HG03196 (cell line): ENCODE data around the gene PRSS35.
"Not testable (repeated sequence)": the region's sequence is repeated elsewhere in the genome, so short reads cannot be mapped to it uniquely, and the experiment has no call there.

Source experiments
- ATAC-seq: cut with Tn5 transposase; IDR thresholded peaks from one replicate; pipeline ENCODE4 v1.9.1; 2021; ENCODE audit not compliant: unreplicated experiment

The PRSS35 gene

DNA sequence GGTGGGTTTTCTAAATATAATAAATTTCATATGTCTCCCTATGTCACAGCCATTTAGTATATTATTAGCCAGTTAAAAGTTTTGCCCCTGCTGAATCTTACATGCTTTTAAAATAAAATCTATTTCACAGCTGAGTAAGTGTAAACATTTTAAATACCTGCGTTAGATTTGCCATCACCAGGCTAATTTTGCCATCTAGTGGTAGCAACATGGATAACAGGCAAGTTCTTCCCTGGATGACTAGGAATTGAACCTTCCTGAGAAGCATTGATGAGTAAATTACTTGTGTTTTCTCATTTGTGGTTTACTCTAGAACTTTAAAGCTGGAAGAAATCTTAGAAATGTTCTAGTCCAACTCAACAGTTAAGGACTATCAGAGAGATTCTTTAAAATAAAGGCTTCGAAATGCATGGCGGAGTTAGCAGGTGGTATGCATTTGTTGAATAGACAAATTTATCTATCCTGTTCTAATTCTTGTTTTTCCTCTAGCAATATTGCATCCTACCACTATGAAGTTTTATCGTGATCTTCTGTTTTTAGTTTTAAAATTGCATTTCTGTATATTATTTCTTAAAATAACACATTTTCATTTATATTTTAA, 2.6 kb downstream of the PRSS35 start:
- ATAC-seq: no peak

DNA sequence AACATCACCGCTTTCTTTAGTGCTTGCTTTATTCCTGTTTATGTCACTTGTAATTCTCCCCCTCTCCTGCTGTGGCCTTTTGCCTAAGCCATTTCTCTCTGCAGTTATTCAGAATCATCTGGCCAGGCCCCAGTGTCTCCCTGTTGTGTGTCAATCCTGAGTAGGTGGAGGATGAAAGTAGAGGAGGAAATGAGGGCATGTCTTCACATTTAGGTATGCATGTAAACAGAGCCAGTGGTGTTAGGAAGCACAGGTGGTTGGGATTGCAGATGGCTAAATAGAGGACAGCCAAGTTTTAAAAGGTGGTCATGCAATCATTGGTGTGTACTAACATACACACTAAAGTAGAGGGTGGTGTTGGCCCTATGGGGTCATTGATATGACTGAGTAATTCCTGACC, 5.2 kb downstream of the PRSS35 start:
- ATAC-seq: no peak

DNA sequence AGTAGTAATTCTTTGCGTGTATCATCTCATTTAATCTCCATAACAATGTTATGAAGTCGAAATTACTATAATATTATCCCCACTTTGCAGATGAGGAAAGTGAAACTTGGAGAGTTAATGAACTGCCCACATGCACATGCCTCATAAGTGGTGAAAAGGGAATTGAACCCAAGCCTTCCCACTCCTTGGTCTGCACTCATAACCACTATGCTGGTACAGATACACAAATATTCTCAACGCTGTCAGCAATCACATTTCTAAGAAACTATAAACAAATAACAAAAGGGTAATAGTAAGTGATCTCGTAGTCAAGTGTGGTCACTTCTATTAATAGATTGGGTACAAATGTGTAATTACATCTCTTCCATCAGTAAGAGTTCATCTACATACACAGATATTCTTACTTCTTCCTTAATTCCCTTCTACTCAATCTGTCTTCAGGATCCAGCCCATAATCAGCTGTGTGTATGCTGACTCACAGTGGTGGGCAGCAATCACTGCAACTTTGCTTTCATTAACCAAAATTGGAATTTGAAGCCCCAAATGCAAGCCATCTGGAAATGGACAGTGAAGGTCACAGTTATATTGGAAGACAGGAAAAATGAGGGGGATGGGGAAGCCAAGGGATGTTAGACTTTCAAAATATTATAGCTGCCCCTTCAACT, 6.6 kb downstream of the PRSS35 start:
- no peak for ATAC-seq

DNA sequence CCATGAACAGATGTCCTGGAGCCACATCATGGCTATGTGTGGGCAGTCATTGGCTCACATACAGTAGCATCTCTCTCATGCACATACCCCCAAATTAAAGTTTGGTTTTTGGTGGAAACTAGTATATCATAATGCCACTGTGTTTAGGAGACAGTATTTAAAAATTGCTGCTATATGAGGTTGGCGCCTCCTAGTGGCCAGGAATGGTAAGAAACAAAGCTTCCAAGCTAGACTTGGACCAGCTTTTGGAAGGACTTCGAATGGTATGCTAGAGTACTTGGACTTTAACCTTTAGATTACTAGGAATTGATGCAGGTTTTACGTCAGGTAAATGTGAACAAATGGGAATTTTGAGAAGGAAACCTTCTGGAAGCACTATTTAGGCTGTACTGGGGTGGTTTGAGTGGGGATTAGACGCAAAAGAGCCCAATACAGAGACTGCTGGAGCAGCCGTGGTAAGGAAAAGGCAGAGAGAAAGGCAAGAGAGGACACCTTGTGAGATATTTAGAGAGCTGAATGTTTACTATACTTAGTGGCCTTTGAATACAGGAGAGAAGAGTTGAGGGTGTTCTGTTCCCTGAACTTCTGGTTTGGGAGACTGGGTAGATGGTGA, 23.8 kb downstream of the PRSS35 start:
- ATAC-seq: no peak

DNA sequence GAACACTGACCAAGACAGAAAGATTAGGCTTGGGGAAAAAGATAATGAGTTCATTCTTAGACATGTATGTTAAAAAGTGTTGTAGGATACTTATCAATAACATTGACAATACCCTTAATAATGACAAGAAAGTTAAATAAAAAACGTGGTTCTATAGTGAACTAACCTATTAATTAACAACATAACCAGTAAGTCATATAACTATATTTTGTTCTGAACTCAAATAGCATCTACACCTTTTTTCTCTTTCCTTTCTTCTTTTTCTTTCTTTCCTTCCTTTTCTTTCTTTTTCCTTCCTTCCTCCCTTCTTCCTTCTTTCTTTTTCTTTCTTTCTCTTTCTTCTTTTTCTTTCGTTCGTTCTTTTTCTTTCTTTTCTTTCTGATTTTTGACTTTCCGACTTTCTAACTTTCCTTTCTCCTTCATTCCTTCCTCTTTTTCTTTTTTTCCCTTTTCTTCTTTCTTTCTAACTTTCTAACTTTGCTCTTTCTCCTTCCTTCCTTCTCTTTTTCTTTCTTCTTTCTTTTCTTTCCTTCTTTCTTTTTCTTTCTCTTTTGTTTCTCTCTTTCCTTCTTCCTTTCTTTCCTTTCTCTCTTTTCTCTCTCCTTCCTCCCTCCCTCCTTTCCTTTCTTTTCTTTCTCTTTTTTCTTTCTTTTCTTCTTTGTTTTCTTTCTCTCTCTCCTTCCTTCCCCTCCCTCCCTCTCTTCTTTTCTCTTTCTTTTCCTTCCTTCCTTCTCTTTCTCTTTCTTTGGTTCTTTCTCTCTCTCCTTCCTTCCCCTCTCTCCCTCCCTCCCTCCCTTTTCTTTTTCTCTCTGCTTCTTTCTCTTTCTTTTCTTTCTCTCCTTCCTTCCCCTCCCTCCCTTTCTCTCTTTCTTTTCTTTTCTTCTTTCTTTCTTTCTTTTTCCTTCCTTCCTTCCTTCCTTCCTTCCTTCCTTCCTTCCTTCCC, 24.6 kb downstream of the PRSS35 start:
- no peak for ATAC-seq

DNA sequence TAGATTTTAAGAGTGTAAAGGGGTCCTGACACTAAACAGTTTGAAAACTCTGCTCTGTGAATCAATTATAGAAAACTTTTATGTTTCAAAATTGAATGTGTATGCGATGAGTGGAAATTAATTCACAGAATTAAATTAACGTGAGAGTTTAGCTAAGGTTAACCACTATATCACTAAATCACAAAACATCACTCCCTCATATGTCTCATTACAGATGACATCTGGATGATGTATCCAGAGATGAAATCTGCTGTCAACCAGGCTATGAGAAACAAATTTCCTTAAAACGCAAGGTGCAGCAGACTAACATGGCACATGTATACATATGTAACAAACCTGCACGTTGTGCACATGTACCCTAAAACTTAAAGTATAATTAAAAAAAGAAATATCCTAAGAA, 27.3 kb downstream of the PRSS35 start:
- ATAC-seq: no peak

DNA sequence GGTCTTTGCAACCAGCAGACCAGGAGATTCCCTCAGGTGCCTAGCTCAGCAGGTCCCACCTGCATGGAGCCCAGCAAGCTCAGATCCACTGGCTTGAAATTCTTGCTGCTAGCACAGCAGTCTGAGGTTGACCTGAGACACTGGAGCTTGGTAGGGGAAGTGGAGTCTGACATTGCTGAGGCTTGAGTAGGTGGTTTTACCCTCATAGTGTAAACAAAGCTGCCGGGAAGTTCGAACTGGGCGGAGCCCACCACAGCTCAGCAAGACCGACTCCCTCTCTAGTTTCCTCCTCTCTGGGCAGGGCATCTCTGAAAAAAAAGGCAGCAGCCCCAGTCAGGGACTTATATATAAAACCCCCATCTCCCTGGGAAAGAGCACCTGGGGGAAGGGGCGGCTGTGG, 34.3 kb downstream of the PRSS35 start:
- no peak for ATAC-seq

DNA sequence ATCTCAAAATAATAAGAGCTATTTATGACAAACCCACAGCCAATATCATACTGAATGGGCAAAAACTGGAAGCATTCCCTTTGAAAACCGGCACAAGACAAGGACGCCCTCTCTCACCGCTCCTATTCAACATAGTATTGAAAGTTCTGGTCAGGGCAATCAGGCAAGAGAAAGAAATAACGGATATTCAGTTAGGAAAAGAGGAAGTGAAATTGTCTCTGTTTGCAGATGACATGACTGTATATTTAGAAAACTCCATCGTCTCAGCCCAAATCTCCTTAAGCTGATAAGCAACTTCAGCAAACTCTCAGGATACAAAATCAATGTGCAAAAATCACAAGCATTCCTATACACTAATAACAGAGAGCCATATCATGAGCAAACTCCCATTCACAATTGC, 38.1 kb downstream of the PRSS35 start:
- ATAC-seq: not testable (repeated sequence)

DNA sequence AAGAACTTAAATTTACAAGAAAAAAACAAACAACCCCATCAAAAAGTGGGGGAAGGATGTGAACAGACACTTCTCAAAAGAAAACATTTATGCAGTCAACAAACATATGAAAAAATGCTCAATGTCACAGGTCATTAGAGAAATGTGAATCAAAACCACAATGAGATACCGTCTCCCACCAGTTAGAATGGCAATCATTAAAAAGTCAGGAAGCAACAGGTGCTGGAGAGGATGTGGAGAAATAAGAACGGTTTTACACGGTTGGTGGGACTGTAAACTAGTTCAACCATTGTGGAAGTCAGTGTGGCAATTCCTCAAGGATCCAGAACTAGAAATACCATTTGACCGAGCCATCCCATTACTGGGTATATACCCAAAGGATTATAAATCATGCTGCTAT, 39.4 kb downstream of the PRSS35 start:
- ATAC-seq: not testable (repeated sequence)

DNA sequence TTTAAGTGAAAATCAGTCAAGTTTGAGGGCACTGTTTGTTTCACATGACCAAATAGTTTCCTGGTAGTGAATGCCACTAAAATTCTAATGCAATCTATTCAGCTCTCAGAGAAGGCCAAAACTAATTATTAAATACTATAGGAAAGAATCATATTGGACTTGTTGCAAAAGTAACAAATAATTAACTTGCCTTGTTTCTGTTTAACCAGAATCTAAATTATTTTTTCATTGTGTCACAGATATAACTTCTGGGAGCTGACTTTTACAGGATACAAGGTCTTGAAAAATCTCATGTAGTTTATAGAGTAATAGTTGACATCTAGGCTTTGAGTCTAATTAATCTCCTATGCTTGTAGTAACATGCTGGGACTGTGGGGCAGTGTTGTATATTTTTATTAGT, 44.5 kb downstream of the PRSS35 start:
- ATAC-seq: no peak

DNA sequence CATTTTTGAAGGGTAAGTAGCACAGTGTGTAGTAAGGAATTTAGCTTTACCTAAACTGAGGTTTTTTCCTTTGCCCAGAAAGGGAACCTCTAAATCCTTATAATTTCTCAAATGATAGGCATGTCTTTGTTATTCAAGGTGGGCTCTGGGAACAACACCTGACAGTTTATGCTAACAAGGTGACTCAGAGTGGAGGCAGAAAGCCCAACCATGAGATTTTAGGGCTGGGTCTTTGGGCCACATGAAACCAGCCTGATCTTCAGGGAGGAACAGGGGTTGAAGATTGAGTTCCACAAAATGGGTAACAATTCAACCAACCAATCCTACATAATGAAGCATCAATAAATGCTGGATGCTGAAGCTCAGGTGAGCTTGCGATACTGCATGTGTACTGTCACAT, 46.6 kb downstream of the PRSS35 start:
- ATAC-seq: no peak

DNA sequence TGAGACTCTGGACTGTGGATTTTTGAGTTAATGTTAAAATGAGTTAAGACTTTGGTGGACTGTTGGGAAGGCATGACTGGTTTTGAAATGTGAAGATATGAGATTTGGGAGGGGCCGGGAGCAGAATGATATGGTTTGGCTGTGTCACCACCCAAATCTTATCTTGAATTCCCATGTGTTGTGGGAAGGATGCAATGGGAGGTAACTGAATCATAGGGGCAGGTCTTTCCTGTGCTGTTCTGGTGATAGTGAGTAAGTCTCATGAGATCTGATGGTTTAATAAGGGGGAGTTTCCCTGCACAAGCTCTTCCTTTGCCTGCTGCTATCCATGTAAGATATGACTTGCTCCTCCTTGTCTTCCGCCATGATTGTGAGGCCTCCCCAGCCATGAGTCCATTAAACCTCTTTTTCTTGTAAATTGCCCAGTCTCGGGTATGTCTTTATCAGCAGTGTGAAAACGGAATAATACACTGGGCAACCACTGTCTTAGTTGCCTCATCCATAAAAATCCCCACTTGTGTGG, 59.4 kb downstream of the PRSS35 start:
- not testable (repeated sequence) for ATAC-seq

DNA sequence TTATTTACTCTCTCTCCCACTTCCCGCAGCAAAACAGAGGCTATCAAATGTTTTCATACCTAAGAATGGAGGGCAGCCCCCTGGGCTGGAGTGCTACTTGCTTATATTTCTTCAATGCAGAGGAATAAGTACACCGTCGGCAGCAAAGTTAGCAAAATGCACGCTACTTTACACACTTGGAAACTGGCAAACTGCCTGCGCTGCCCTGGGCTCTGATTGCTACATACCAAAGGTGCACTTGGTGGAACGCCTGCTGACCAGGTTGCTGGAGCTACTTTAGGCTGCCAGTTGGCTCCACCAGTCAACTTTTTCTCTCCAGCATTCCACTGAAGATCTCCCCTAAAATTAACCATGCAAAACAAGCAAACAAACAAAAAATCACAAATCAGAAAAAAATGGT, 62.4 kb downstream of the PRSS35 start:
- no peak for ATAC-seq
